Esophagus muscularis mucosa (tissue), 4 donors: ENCODE data around the gene AP1G1. TPM values are rescaled to one million over a fixed set of nuclear protein-coding genes. Genes with fewer than 3 reads are reported as not detected.

Experiments used
- DNase-seq: peaks from one replicate; pipeline ENCODE4 v3.0.0-alpha.2; 2017; ENCODE audit errors: extremely low spot score
- H3K27ac ChIP-seq, 4 donors: fragments of 200-600 bp; sonication (generic); replicated peaks in 1 of 4; 1 replicate in 3 of 4; 2 replicates in 1 of 4; pipeline ENCODE4 v1.5.1; 2016 to 2019; ENCODE audit warnings: mild to moderate bottlenecking in 1 of 4
- H3K27me3 ChIP-seq, 4 donors: fragments of 200-600 bp; sonication (generic); one replicate each; pipeline versions ENCODE4 v1.5.1 to v1.6.0; 2016 to 2019
- H3K36me3 ChIP-seq, 4 donors: fragments of 200-600 bp; sonication (generic); one replicate each; pipeline ENCODE4 v1.5.1; 2016 to 2019
- H3K4me1 ChIP-seq, 4 donors: fragments of 200-600 bp; sonication (generic); one replicate each; pipeline ENCODE4 v1.5.1; 2016 to 2019
- H3K4me3 ChIP-seq, 4 donors: fragments of 200-600 bp; sonication (generic); 1 replicate in 2 of 4; 2 replicates in 2 of 4; pipeline ENCODE4 v1.5.1; 2016 to 2019; ENCODE audit warnings: mild to moderate bottlenecking in 4 of 4, moderate library complexity in 1 of 4
- H3K9me3 ChIP-seq, 4 donors: fragments of 200-600 bp; sonication (generic); 1 replicate in 3 of 4; 2 replicates in 1 of 4; pipeline ENCODE4 v1.5.1; 2016 to 2019
- EP300 ChIP-seq: sonication (generic); formaldehyde crosslinking; IDR thresholded peaks from one replicate; pipeline ENCODE4 v1.6.1; 2017; ENCODE audit warnings: antibody characterized with exemption
- POLR2A ChIP-seq: fragments of 450-650 bp; IDR thresholded peaks from one replicate; pipeline ENCODE4 v1.6.1; 2017; ENCODE audit warnings: antibody characterized with exemption, moderate library complexity, mild to moderate bottlenecking, low read depth
- POLR2AphosphoS5 ChIP-seq, 2 donors: sonication (generic); formaldehyde crosslinking; IDR thresholded peaks; one replicate each; pipeline ENCODE4 v1.6.1; 2017; ENCODE audit warnings: antibody characterized with exemption in 2 of 2
- WGBS: methylation state at CpG from one replicate; pipeline ENCODE4 v1.1.5; 2018; 5-methylcytosine and 5-hydroxymethylcytosine counted together
- intact Hi-C: fragments of 100-400 bp; cut with DNase I; formaldehyde crosslinking; loops from one replicate; pipeline ENCODE4 v1.15.1; 2023
- total RNA-seq, 4 donors: library from RNA; depleted of rRNA; stranded (reverse); fragments of >200 nt; gene quantifications; one replicate each; pipeline versions ENCODE4 v1.1.0 to v1.2.1, GENCODE V29; 2016
- TF ChIP-seq, protein P1 (sequence below), 3 experiments: fragments of 200-600 bp in 2 of 3; fragments of 450-650 bp in 1 of 3; sonication (generic) in 2 of 3; IDR thresholded peaks; one replicate each; pipeline ENCODE4 v1.5.1; 2017 to 2019; ENCODE audit warnings: antibody characterized with exemption in 3 of 3, mild to moderate bottlenecking in 2 of 3, moderate library complexity in 1 of 3

The AP1G1 gene
- total RNA-seq, 4 donors from 2014 or later, result 45.9 to 56.9 (median 51.5) TPM

DNA sequence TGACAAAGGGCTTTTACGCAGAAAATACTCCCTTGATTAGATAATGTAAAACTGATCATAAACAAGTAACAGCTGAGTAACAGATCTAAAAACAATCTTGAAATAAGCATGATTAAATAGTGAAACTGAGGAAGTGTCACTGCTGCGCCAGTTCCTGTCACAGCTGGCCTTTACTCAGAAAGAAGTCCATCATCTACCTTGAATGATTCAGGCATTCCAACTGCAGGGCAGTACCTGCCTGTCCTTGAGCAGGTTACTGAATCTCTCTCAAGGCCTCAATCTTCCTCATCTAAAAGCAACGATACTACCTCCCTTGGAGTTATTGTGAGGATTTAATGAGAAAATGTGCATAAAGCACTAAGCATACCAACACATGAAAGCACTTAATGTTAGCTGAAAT lies 96.8 kb downstream of the AP1G1 start:
- no peaks in the 10 kb centered on the region for H3K9me3 ChIP-seq
- WGBS, result 70% methylated on average over 3 of the region's 3 CpGs
- intact Hi-C loops, result no loop called here
- TF ChIP-seq POLR2A, result no peak
- TF ChIP-seq, protein P1, sequence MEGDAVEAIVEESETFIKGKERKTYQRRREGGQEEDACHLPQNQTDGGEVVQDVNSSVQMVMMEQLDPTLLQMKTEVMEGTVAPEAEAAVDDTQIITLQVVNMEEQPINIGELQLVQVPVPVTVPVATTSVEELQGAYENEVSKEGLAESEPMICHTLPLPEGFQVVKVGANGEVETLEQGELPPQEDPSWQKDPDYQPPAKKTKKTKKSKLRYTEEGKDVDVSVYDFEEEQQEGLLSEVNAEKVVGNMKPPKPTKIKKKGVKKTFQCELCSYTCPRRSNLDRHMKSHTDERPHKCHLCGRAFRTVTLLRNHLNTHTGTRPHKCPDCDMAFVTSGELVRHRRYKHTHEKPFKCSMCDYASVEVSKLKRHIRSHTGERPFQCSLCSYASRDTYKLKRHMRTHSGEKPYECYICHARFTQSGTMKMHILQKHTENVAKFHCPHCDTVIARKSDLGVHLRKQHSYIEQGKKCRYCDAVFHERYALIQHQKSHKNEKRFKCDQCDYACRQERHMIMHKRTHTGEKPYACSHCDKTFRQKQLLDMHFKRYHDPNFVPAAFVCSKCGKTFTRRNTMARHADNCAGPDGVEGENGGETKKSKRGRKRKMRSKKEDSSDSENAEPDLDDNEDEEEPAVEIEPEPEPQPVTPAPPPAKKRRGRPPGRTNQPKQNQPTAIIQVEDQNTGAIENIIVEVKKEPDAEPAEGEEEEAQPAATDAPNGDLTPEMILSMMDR (IDR thresholded peaks at IDR 0.05), result no peak
- TF ChIP-seq POLR2AphosphoS5 (IDR thresholded peaks at IDR 0.05), result no peak
- no peak for TF ChIP-seq EP300
- peaks cover 0 to 28% (median 10%) of the 10 kb centered on the region in 4 donors for H3K4me1 ChIP-seq
- H3K27me3 ChIP-seq, result no peaks in the 10 kb centered on the region
- peaks cover 0 to 21% (median 4%) of the 10 kb centered on the region in 4 donors for H3K36me3 ChIP-seq
- DNase-seq, result no peak
- H3K27ac ChIP-seq, result no peak overlapping the region
- H3K4me3 ChIP-seq, result no peak overlapping the region

DNA sequence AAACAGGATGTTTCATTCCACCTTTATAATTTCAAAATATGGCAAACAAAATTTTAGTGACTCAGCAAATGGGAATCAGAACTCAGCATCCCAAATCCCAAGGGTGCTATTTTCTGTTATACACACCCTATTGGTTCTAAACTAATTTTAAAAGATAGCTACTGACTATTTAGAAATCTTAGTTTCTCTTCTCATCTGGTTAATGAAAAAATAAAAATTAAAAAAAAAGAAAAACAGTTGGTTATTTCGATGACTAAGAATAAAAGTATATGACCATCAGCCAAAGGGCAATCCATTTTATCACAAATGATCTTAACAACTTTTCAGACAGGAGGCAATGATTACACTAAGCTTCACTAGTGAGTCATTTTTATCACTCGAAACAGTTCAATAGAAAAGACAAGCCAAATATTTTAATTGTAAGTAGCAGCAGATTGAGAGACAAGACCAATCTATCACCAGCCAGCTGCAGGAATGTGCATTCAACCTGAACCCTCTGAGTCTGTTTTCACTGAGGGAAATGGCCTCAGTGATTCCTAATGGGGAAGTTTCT lies 99.3 kb downstream of the AP1G1 start:
- no peak for DNase-seq
- Histone ChIP-seq H3K4me3 (no peak overlapping the region), H3K9me3 (no peaks in the 10 kb centered on the region), H3K36me3 (peaks cover 0 to 16% (median 4%) of the 10 kb centered on the region in 4 donors), H3K27ac (no peak overlapping the region), H3K27me3 (no peaks in the 10 kb centered on the region), H3K4me1 (peaks cover 0 to 28% (median 10%) of the 10 kb centered on the region in 4 donors)
- WGBS, result 60% methylated on average over 2 of the region's 2 CpGs
- intact Hi-C loops, result no loop called here
- TF ChIP-seq POLR2AphosphoS5 (IDR thresholded peaks at IDR 0.05) (no peak), EP300 (no peak), POLR2A (no peak)
- TF ChIP-seq, protein P1 (IDR thresholded peaks at IDR 0.05), result no peak

- no peak overlapping the region for H3K27ac ChIP-seq
- no peak overlapping the region for H3K4me3 ChIP-seq
- no peaks in the 10 kb centered on the region for H3K9me3 ChIP-seq
- 96% methylated on average over 2 of the region's 2 CpGs for WGBS
- H3K27me3 ChIP-seq, result no peaks in the 10 kb centered on the region
- TF ChIP-seq, protein P1 (IDR thresholded peaks at IDR 0.05), result no peak
- H3K4me1 ChIP-seq, result peaks cover 0 to 28% (median 10%) of the 10 kb centered on the region in 4 donors
- H3K36me3 ChIP-seq, result peaks cover 0 to 12% (median 1%) of the 10 kb centered on the region in 4 donors
- intact Hi-C loops, result no loop called here
- no peak for DNase-seq
These were observed 99.9 kb downstream of the AP1G1 start for GRCh38 chr16:71708696-71709095.

- WGBS, result 97% methylated on average over 4 of the region's 7 CpGs
- Histone ChIP-seq H3K4me1 (peaks cover 0 to 28% (median 10%) of the 10 kb centered on the region in 4 donors), H3K4me3 (no peak overlapping the region), H3K27ac (no peak overlapping the region), H3K9me3 (no peaks in the 10 kb centered on the region), H3K36me3 (peaks cover 0 to 6% (median under 1%) of the 10 kb centered on the region in 4 donors), H3K27me3 (no peaks in the 10 kb centered on the region)
- TF ChIP-seq EP300, result no peak
- TF ChIP-seq POLR2A, result no peak
- TF ChIP-seq, protein P1 (IDR thresholded peaks at IDR 0.05), result no peak
- DNase-seq, result no peak
- intact Hi-C loops, result no loop called here
These were observed 101.4 kb downstream of the AP1G1 start for GRCh38 chr16:71707199-71707598.

DNA sequence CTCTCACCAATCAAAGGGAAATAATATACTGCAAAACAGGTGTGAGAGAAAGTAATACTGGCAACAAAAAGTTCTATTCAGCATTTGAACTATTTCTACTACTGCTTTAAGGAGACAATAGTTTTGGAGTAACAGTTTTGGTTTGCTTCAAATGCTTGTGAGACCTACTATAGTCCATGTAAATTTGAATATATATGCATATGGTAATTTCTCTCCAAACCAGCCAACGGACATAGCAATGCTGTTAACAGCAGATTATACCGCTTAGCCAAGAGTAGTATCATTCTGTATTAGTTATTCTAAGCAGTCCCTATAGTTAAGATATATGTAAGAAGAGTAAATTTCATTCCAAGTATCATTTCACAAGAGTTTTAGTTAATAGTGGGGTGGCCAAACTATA lies 102.6 kb downstream of the AP1G1 start:
- intact Hi-C loops, result no loop called here
- Histone ChIP-seq H3K36me3 (peaks cover 0 to 11% (median 7%) of the 10 kb centered on the region in 4 donors), H3K4me1 (peaks cover 0 to 28% (median 10%) of the 10 kb centered on the region in 4 donors), H3K27ac (no peak overlapping the region), H3K4me3 (no peak overlapping the region), H3K9me3 (no peaks in the 10 kb centered on the region), H3K27me3 (no peaks in the 10 kb centered on the region)
- 94% methylated on average over 2 of the region's 2 CpGs for WGBS
- DNase-seq, result no peak
- no peak for TF ChIP-seq POLR2AphosphoS5 (IDR thresholded peaks at IDR 0.05)
